WI38 (cell line): Measurements from ENCODE around the gene BRD2.

Experiments used
- H3K4me3 ChIP-seq: 2 replicates; pipeline ENCODE4 v1.5.1; 2011; ENCODE audit warnings: low read depth, mild to moderate bottlenecking, control low read depth, low read length
- CTCF ChIP-seq: IDR thresholded peaks from 2 replicates; pipeline ENCODE4 v1.5.1; 2012; ENCODE audit warnings: low read depth, mild to moderate bottlenecking, control low read depth, low read length

The BRD2 gene

GRCh38 chr6:33015798-33016197 is 47.4 kb downstream of the BRD2 start:
- TF ChIP-seq CTCF = no peak
- H3K4me3 ChIP-seq = no peak overlapping the region

- H3K4me3 ChIP-seq = no peak overlapping the region
- TF ChIP-seq CTCF = no peak
Measured at GRCh38 chr6:33017018-33017417, 48.6 kb downstream of the BRD2 start.

DNA sequence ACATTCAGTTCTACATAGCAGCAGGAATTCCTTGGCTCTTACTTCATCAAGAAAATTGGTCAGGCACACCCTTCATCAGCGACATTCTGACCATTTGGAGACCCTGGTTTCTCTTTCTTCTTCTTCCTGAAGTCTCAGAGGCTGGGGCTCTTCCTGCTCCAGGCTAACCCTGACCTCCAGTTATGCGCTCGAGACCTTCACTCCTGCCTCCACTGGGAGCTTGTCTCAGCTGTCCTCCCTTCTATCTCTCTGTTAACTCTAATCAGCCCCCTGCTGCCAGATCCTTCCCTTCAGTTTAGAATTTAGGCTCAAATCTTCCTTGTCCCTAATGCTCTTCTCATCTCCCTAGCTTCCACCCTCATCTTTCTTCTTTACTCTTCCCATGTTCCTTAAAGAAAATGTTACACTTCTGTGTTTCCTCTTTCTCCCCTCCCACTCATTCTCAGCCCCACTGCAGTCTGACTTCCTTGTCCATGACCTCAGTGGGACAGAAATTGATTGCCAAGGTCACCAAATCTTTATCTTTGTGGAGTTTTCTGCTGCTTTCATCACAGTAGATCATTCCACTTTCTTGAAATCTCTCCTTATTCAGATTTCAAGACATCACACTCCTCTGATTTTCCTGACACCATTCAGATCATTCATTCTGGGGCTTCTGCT is 49.4 kb downstream of the BRD2 start:
- no peak for TF ChIP-seq CTCF
- H3K4me3 ChIP-seq = no peak overlapping the region

- H3K4me3 ChIP-seq = no peak overlapping the region; the same call in 1 of the 2 replicates
- no peak for TF ChIP-seq CTCF
Measured at GRCh38 chr6:33018418-33018817, 50.0 kb downstream of the BRD2 start.

GRCh38 chr6:33018904-33019303 is 50.5 kb downstream of the BRD2 start:
- no peak for TF ChIP-seq CTCF
- H3K4me3 ChIP-seq = peak overlapping the region; percentile 13; the same call in 1 of the 2 replicates

DNA sequence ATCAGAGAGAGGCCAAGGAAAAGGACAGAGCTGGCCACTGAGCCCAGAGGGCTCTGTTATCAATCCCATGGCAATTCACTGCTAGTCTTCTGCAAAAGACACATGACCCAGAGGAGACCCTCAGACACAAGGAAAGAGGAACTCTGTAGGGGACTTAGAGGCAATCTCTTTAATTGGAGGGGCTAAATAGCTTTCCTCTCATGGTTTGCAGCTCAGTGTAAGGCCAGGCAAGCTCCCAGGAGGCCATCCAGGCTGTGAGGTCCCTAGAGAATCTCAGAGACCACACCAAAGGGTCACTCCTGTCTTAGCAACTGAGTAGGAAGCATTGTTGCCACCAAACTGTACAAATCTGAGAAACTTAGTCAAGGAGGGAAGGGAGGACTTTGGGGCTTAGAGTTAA is 51.0 kb downstream of the BRD2 start:
- no peak overlapping the region for H3K4me3 ChIP-seq
- TF ChIP-seq CTCF = no peak

DNA sequence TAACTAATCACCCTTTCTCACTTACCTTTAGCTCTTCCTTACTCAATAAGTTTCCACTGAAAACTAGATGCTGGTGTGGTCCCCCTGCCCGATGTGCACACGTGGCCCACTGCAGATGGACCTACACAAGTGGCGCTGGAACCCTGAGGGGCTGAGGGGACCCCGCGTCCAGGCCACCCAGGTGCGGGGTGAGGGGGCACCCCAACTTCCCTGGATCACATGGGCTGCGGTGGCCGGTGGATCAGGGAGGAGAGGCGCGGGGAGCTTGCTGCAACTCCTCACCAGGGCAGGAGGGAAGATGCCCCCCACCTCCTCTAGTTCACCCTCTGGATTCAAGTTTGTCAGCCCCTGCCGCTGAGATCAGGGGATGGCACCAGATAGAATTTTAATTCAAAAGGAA is 53.5 kb downstream of the BRD2 start:
- TF ChIP-seq CTCF = no peak
- no peak overlapping the region for H3K4me3 ChIP-seq
